NCI-H2196 (cell line): ENCODE measurements around the gene SPG7.
A peak's percentile ranks its signal among the peaks of the same experiment; 100 is the strongest.

Experiments
- DNase-seq: peaks from one replicate; lab custom pipeline; 2025; ENCODE audit not compliant: unreplicated experiment; lab: John Stamatoyannopoulos, UW

SPG7 gene

GRCh38 chr16:89484923-89485679 lies 23.1 kb upstream of the SPG7 start:
- DNase-seq = no peak

DNA sequence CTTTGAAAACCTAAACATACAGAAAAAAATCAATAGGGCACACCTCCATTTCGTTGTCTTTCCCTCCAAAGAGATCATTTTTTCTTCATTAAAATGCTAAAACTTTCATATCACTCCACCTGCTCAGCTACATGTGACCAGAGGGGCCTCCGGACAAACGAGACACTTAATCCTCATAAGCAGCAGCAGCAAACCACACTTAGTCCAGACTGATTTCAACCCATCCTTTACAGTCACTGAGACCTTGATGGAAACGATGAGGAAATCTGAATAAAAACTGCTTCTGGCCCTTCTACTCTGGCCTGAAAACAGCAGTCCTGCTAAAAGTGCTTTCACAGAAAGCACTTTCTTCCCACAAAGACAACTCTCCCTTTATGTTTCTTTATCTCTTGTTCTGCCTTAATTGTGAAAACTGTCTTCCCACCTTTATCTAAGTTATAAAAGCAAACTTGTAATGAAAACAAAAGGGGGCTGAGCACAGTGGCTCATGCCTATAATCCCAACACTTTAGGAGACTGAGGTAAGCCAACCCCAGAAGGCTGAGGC lies 22.4 kb upstream of the SPG7 start:
- no peak for DNase-seq

GRCh38 chr16:89489040-89489897 lies 18.9 kb upstream of the SPG7 start:
- DNase-seq = peak; percentile 53

GRCh38 chr16:89489898-89490438 lies 18.2 kb upstream of the SPG7 start:
- no peak for DNase-seq

DNA sequence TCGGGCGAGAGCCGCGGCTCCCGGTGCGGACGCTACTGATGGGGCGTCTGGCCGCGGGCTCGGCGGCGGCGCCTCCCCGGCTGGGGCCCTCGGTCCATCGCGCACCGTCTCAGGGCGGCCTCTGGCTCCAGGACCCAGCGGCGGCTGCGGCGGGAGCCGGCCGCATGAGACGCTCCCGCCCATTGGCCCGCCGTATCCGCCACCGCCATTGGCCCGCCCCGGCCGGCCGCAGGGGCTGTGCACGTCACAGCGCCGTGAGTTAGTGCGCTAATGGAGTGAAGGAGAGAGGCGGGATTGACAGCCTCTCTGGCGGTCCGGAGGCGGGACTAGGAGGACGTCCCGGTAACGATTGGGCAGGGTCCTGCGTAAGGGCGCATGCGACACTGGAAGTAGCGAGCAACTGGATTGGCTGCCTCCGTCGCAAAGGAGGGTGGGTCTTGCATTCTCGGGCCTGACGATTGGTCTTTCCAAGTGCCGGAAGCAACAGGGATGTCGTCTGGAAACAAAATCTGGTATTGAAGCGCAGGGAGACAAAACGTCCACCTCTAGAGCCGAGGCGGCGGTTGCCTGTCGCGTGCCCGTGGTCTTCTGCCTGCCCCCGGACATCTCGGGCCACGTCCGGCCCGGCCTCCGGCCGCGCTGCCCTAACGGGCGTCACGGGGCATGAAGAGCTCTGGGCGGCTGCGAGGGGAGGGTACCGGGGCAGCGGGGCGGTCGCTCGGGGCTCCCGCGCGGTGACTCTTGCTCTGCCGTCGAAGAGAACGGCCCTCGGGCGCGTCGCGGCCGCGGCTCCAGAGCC lies 17.6 kb upstream of the SPG7 start, which contains the start of gene ANKRD11:
TSS of gene ANKRD11 (minus strand) at position 123 of the 799 bp plus-strand sequence. CDS start 173,542 bp downstream, outside the sequence.
- peak; percentile 91 for DNase-seq

GRCh38 chr16:89491238-89491869 lies 16.8 kb upstream of the SPG7 start:
- DNase-seq = no peak

- no peak for DNase-seq
Observed at GRCh38 chr16:89491974-89492687, 16.1 kb upstream of the SPG7 start.

GRCh38 chr16:89493776-89494175 lies 14.4 kb upstream of the SPG7 start:
- no peak for DNase-seq

GRCh38 chr16:89495121-89495520 lies 13.1 kb upstream of the SPG7 start:
- no peak for DNase-seq

GRCh38 chr16:89498839-89499238 lies 9.4 kb upstream of the SPG7 start:
- no peak for DNase-seq

GRCh38 chr16:89499767-89500166 lies 8.4 kb upstream of the SPG7 start:
- DNase-seq = no peak

DNA sequence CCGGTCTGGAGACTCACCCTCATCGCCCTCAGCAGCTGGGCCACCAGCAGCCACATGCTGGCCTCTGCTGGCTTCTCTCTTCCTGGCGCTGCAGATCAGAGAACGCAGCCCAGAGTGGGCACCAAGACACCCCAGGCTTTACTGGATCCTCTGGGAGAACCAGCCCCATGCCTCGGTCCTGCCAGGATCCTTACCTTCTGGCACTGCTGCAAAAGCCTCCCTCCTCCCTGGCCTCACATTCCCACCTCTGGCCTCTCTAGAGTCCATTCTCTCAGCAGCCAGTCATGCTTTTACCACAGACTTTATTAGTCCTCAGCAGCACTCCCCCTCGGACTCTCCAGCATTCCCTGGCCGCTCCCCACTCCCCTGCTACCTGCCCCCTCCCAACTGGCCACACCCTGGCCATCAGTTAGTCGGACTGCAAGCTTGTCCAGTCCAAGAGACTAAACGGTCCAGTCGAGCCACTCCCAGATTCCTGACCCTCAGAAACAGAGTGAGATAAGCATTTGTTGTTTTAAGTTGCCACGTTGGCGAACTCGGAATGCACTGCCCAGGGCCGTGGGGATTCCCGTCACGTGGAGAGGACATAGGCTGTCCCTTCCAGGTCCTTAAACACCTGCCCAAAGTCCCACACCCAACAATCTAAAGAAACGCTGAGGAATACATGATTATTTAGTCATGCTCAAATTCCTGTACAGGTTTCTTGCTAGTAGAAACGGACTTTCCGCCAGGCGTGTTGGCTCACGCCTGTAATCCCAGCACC lies 5.9 kb upstream of the SPG7 start:
- no peak for DNase-seq

DNA sequence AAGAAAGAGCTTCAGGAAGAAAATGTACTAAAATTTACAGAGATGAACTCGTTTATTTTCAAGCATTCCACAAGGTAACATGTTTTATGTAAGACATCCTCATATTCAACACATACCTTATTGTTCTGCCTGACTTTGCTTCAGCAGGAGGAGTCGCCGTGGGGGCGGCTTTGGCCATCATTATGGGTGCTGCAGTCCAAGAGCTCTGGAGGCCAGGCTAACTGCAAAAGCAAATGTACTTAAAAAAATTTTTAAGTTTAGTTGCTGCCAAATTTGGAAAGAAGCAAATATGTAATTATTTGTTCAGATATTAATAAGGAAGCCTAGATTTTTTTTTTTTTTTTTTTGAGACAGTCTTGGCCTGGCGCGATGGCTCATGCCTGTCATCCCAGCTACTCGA lies 4.1 kb upstream of the SPG7 start:
- no peak for DNase-seq

GRCh38 chr16:89505204-89506112 lies 2.7 kb upstream of the SPG7 start:
- DNase-seq = no peak

DNA sequence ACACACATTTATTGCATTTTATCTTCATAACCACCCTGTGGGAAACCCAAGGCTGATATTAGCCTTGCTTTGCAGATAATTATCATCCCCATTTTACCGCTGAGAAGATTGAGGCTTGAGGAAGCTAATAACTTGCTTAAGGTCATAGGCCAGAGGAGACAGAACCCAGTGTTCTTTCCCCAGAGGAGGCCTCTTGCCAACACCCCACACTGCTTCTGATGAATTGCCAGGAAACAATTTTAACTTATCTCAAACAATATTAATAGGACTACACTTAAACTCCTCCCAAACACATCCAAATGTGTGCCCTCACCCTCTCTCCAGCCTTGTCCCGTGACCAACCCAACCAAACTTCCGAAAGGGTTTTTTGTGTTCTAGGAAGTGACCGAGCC lies 2.1 kb upstream of the SPG7 start:
- DNase-seq = no peak

- DNase-seq = no peak
Observed at GRCh38 chr16:89506791-89507191, 1.4 kb upstream of the SPG7 start.

- DNase-seq = no peak
Observed at GRCh38 chr16:89507214-89507833, 879 bp upstream of the SPG7 start.
